Activated effector memory CD4-positive, alpha-beta T cell treated with anti-CD3 and anti-CD28 coated beads, Interleukin-2, amount 50 U/mL, for 16 hours (primary cell): ENCODE measurements around the gene NDRG4.

ENCODE experiments used
- DNase-seq: peaks from one replicate; pipeline ENCODE4 v3.0.0-alpha.2; 2020

The NDRG4 gene

GRCh38 chr16:58497468-58497867 is 2.5 kb upstream of the NDRG4 start:
- DNase-seq = no peak

GRCh38 chr16:58497935-58498334 is 2.0 kb upstream of the NDRG4 start:
- no peak for DNase-seq

- DNase-seq = no peak
Observed at GRCh38 chr16:58498341-58499091, 1.4 kb upstream of the NDRG4 start.

- no peak for DNase-seq
Observed at GRCh38 chr16:58499092-58499511, 841 bp upstream of the NDRG4 start.

- peak; percentile 61 for DNase-seq
Observed at GRCh38 chr16:58500430-58501241, 693 bp downstream of the NDRG4 start.

GRCh38 chr16:58501242-58502131 is 1.5 kb downstream of the NDRG4 start:
- DNase-seq = peak; percentile 79

- peak; percentile 50 for DNase-seq
Observed at GRCh38 chr16:58502217-58502921, 2.4 kb downstream of the NDRG4 start.

GRCh38 chr16:58503166-58503862 is 3.4 kb downstream of the NDRG4 start:
- peak; percentile 58 for DNase-seq

- peak; percentile 58 for DNase-seq
Observed at GRCh38 chr16:58503863-58504688, 4.1 kb downstream of the NDRG4 start.

- DNase-seq = peak; percentile 60
Observed at GRCh38 chr16:58506241-58507194, 6.6 kb downstream of the NDRG4 start.

GRCh38 chr16:58507195-58507962 is 7.4 kb downstream of the NDRG4 start:
- peak; percentile 53 for DNase-seq

GRCh38 chr16:58507963-58508670 is 8.2 kb downstream of the NDRG4 start:
- DNase-seq = peak; percentile 42

- peak; percentile 54 for DNase-seq
Observed at GRCh38 chr16:58508671-58509251, 8.8 kb downstream of the NDRG4 start.

GRCh38 chr16:58509256-58510096 is 9.5 kb downstream of the NDRG4 start:
- peak; percentile 55 for DNase-seq

- DNase-seq = peak; percentile 53
Observed at GRCh38 chr16:58510097-58510775, 10.3 kb downstream of the NDRG4 start.
